H1 (cell line): ENCODE results near the gene RAB5B. TPM values are rescaled to one million over a fixed set of nuclear protein-coding genes. Genes with fewer than 3 reads are reported as not detected.
A peak's percentile ranks its signal among the peaks of the same experiment; 100 is the strongest.

Source experiments
- CTCF ChIA-PET: fragments of 300-600 bp; sonication (Branson Sonifier 250); formaldehyde crosslinking; loops from one replicate; lab custom pipeline; 2021; ENCODE audit not compliant: partially characterized antibody; lab: Charles Lee
- POLR2A ChIA-PET: fragments of 300-600 bp; sonication (Branson Sonifier 250); formaldehyde crosslinking; loops from one replicate; lab custom pipeline; 2021; ENCODE audit warnings: inconsistent platforms; ENCODE audit not compliant: partially characterized antibody; lab: Charles Lee
- DNase-seq, 2 experiments: peaks; one replicate each; pipeline versions ENCODE4 v3.0.0 to v3.0.0-alpha.2; 2010 to 2022; ENCODE audit warnings: low spot score in 2 of 2, low read depth in 1 of 2, mixed read lengths in 1 of 2
- FAIRE-seq: peaks from 2 replicates; lab custom pipeline; 2011; peaks lifted over from hg19 to GRCh38; lab: Jason Lieb, UNC
- H2AFZ ChIP-seq: 2 replicates; pipeline ENCODE4 v1.8.1; 2012; ENCODE audit warnings: low read length, inconsistent platforms
- H2AK5ac ChIP-seq: 2 replicates; pipeline ENCODE4 v1.6.1; 2013; ENCODE audit warnings: low read depth, low read length
- H2BK120ac ChIP-seq: replicated peaks from 2 replicates; pipeline ENCODE3; 2013; ENCODE audit warnings: low read depth, low read length, inconsistent platforms
- H2BK12ac ChIP-seq: 2 replicates; pipeline ENCODE4 v1.6.1; 2013; ENCODE audit warnings: low read depth, low read length
- H2BK15ac ChIP-seq: 2 replicates; pipeline ENCODE4 v1.6.1; 2013; ENCODE audit warnings: low read length
- H2BK20ac ChIP-seq: 2 replicates; pipeline ENCODE4 v1.6.1; 2013; ENCODE audit warnings: low read length
- H2BK5ac ChIP-seq: 2 replicates; pipeline ENCODE4 v1.6.1; 2013; ENCODE audit warnings: low read depth, low read length
- H3K14ac ChIP-seq: 2 replicates; pipeline ENCODE4 v1.6.1; 2013; ENCODE audit warnings: inconsistent platforms; ENCODE audit not compliant: insufficient read length
- H3K18ac ChIP-seq: 2 replicates; pipeline ENCODE4 v1.6.1; 2013; ENCODE audit warnings: low read length; ENCODE audit errors: extremely low read depth
- H3K23ac ChIP-seq: 2 replicates; pipeline ENCODE4 v1.6.1; 2013; ENCODE audit warnings: inconsistent platforms; ENCODE audit not compliant: insufficient read length
- H3K23me2 ChIP-seq: 2 replicates; pipeline ENCODE4 v1.6.1; 2013; ENCODE audit warnings: low read depth, low read length
- H3K27ac ChIP-seq: 2 replicates; pipeline ENCODE4 v1.6.1; 2011; ENCODE audit warnings: low read depth, low read length, inconsistent platforms
- H3K27me3 ChIP-seq, 4 experiments: replicated peaks in 1 of 4; 1 replicate in 1 of 4; 2 replicates in 3 of 4; pipeline versions ENCODE4 v1.6.1 to v1.8.1; 2011 to 2013; ENCODE audit warnings: low read length in 3 of 4, mild to moderate bottlenecking in 3 of 4, inconsistent platforms in 2 of 4, mixed read lengths in 2 of 4, moderate library complexity in 1 of 4; ENCODE audit not compliant: control insufficient read depth in 3 of 4, insufficient read depth in 3 of 4; ENCODE audit errors: extremely low read depth in 1 of 4
- H3K36me3 ChIP-seq, 4 experiments: 2 replicates each; pipeline versions ENCODE4 v1.6.1 to v1.8.1; 2011 to 2013; ENCODE audit warnings: mild to moderate bottlenecking in 4 of 4, low read length in 3 of 4, moderate library complexity in 2 of 4, control low read depth in 1 of 4, inconsistent platforms in 1 of 4; ENCODE audit not compliant: insufficient read depth in 4 of 4, control insufficient read depth in 2 of 4
- H3K4ac ChIP-seq: replicated peaks from 2 replicates; pipeline ENCODE3; 2013; ENCODE audit warnings: low read length, low read depth, mixed read lengths, inconsistent platforms; ENCODE audit not compliant: insufficient read length
- H3K4me1 ChIP-seq, 4 experiments: replicated peaks in 1 of 4; 1 replicate in 1 of 4; 2 replicates in 3 of 4; pipeline versions ENCODE4 v1.6.1 to v1.8.1; 2011 to 2013; ENCODE audit warnings: low read length in 3 of 4, inconsistent platforms in 2 of 4, mixed read lengths in 1 of 4; ENCODE audit not compliant: insufficient read depth in 4 of 4, control insufficient read depth in 3 of 4
- H3K4me2 ChIP-seq, 2 experiments: 2 replicates each; pipeline versions ENCODE4 v1.6.1 to v1.8.1; 2011 to 2013; ENCODE audit warnings: low read depth in 2 of 2, low read length in 2 of 2, control low read depth in 1 of 2, inconsistent platforms in 1 of 2, mild to moderate bottlenecking in 1 of 2; ENCODE audit not compliant: insufficient read depth in 1 of 2
- H3K4me3 ChIP-seq, 4 experiments: fragments of 200-600, 300-600 bp in 1 of 4; sonication (generic), shearing (Covaris generic), sonication (Bioruptor Twin) in 1 of 4; 2 replicates each; pipeline versions ENCODE4 v1.5.1 to v1.8.1; 2011 to 2016; ENCODE audit warnings: low read length in 4 of 4, low read depth in 3 of 4, control low read depth in 2 of 4, inconsistent platforms in 2 of 4, mild to moderate bottlenecking in 2 of 4, mixed read lengths in 1 of 4, moderate library complexity in 1 of 4; ENCODE audit not compliant: insufficient read depth in 2 of 4; ENCODE audit errors: extremely low read depth in 1 of 4
- H3K56ac ChIP-seq: replicated peaks from 2 replicates; pipeline ENCODE3; 2013; ENCODE audit warnings: low read depth, mild to moderate bottlenecking, mixed read lengths, low read length, inconsistent platforms; ENCODE audit not compliant: insufficient read length
- H3K79me1 ChIP-seq: 2 replicates; pipeline ENCODE4 v1.6.1; 2013; ENCODE audit warnings: low read depth, low read length, control low read depth
- H3K79me2 ChIP-seq, 2 experiments: 2 replicates each; pipeline versions ENCODE4 v1.6.1 to v1.8.1; 2012 to 2013; ENCODE audit warnings: low read length in 2 of 2, mild to moderate bottlenecking in 2 of 2, inconsistent platforms in 1 of 2; ENCODE audit not compliant: insufficient read depth in 2 of 2, control insufficient read depth in 1 of 2
- H3K9ac ChIP-seq, 4 experiments: replicated peaks in 1 of 4; 1 replicate in 1 of 4; 2 replicates in 3 of 4; pipeline versions ENCODE4 v1.6.1 to v1.8.1; 2011 to 2013; ENCODE audit warnings: low read depth in 3 of 4, low read length in 3 of 4, control low read depth in 2 of 4, mild to moderate bottlenecking in 2 of 4, moderate library complexity in 2 of 4, inconsistent platforms in 1 of 4; ENCODE audit errors: extremely low read depth in 1 of 4
- H3K9me3 ChIP-seq, 2 experiments: 2 replicates each; pipeline versions ENCODE4 v1.6.1 to v1.8.1; 2012 to 2013; ENCODE audit warnings: mild to moderate bottlenecking in 2 of 2, moderate library complexity in 2 of 2, control low read depth in 1 of 2, inconsistent platforms in 1 of 2, low read depth in 1 of 2, low read length in 1 of 2, mixed read lengths in 1 of 2; ENCODE audit not compliant: insufficient read depth in 2 of 2
- H4K20me1 ChIP-seq, 2 experiments: replicated peaks in 1 of 2; 2 replicates each; pipeline versions ENCODE3 to v1.8.1; 2011 to 2013; ENCODE audit warnings: inconsistent platforms in 2 of 2, low read length in 2 of 2, mild to moderate bottlenecking in 1 of 2; ENCODE audit not compliant: insufficient read depth in 2 of 2, control insufficient read depth in 1 of 2
- H4K5ac ChIP-seq: 2 replicates; pipeline ENCODE4 v1.6.1; 2013; ENCODE audit warnings: low read length, low read depth, mixed read lengths, inconsistent platforms; ENCODE audit not compliant: insufficient read length
- H4K8ac ChIP-seq: 2 replicates; pipeline ENCODE4 v1.8.0; 2013; ENCODE audit warnings: mild to moderate bottlenecking, moderate library complexity, low read length, inconsistent platforms; ENCODE audit not compliant: insufficient read depth; ENCODE audit errors: extremely low read depth
- H4K91ac ChIP-seq: replicated peaks from 2 replicates; pipeline ENCODE3; 2013; ENCODE audit warnings: low read length, mixed read lengths, inconsistent platforms; ENCODE audit not compliant: insufficient read length
- ASH2L ChIP-seq: fragments of 200-600, 300-600 bp; sonication (generic); IDR thresholded peaks from one replicate; pipeline ENCODE4 v1.7.1; 2017; ENCODE audit warnings: low read length
- ATF2 ChIP-seq: IDR thresholded peaks from 2 replicates; pipeline ENCODE4 v1.6.1; 2012; ENCODE audit warnings: low read length, inconsistent platforms
- BACH1 ChIP-seq: IDR thresholded peaks from 2 replicates; pipeline ENCODE4 v1.6.1; 2012; ENCODE audit warnings: low read length, improper control_type of control experiment
- CBX8 ChIP-seq: fragments of 300-800, 300-1000 bp; sonication (generic); IDR thresholded peaks from 2 replicates; pipeline ENCODE4 v1.7.1; 2016; ENCODE audit warnings: low read depth, low read length, borderline replicate concordance
- EGR1 ChIP-seq: IDR thresholded peaks from 2 replicates; pipeline ENCODE4 v1.6.1; 2011; ENCODE audit warnings: low read depth, low read length, borderline replicate concordance
- HDAC6 ChIP-seq: IDR thresholded peaks from one replicate; pipeline ENCODE4 v1.7.1; 2012; ENCODE audit warnings: low read depth, mild to moderate bottlenecking, inconsistent platforms, low read length, moderate library complexity
- KDM4A ChIP-seq: IDR thresholded peaks from one replicate; pipeline ENCODE4 v1.7.1; 2012; ENCODE audit warnings: low read depth, mild to moderate bottlenecking, moderate library complexity, low read length, inconsistent platforms; ENCODE audit not compliant: severe bottlenecking
- MAX ChIP-seq: IDR thresholded peaks from 2 replicates; pipeline ENCODE4 v1.6.1; 2012; ENCODE audit warnings: inconsistent platforms
- NANOG ChIP-seq: IDR thresholded peaks from 2 replicates; pipeline ENCODE4 v1.6.1; 2011; ENCODE audit warnings: low read length, low read depth, mild to moderate bottlenecking, inconsistent platforms; ENCODE audit not compliant: insufficient read depth, poor library complexity, severe bottlenecking
- SIX5 ChIP-seq: IDR thresholded peaks from 2 replicates; pipeline ENCODE4 v1.6.1; 2011; ENCODE audit warnings: mild to moderate bottlenecking, low read depth, low read length
- WGBS, 2 experiments: shearing (Covaris generic) in 1 of 2; methylation state at CpG; one replicate each; pipeline versions ENCODE4 v1.1.6 to v1.1.7; 2013 to 2015; ENCODE audit warnings: low lambda C conversion rate in 2 of 2, mixed read lengths in 2 of 2, inconsistent platforms in 1 of 2, low coverage in 1 of 2, missing lambda C conversion rate in 1 of 2; ENCODE audit not compliant: insufficient replicate concordance in 2 of 2, insufficient coverage in 1 of 2, insufficient read length in 1 of 2; ENCODE audit errors: extremely low coverage in 1 of 2, missing lambda C conversion rate in 1 of 2; 5-methylcytosine and 5-hydroxymethylcytosine counted together
- polyA plus RNA-seq, 7 experiments: library from polyadenylated mRNA; depleted of rRNA in 3 of 7; stranded (reverse) in 5 of 7; unstranded in 2 of 7; fragments of >200 nt in 5 of 7; fragments of 200-250 nt in 2 of 7; gene quantifications; 1 replicate in 5 of 7; 2 replicates in 1 of 7; 4 replicates in 1 of 7; pipeline versions ENCODE4 v1.2.1 to v1.2.3, GENCODE V29; 2011 to 2013; ENCODE audit warnings: missing spikeins in 2 of 7, mixed read lengths in 2 of 7
- total RNA-seq: library from RNA; stranded (reverse); fragmentation: NEBNext Ultra II Directional; extraction: Animal tissue kit (Norgen Biotek cat#: 25700); gene quantifications from 2 replicates; pipeline ENCODE4 v1.2.1, GENCODE V29; 2021

Gene RAB5B
- total and polyA plus RNA-seq, 2 of the 8 experiments (the other 6 are each of a cell fraction or from before 2014, with no cell fraction given) = 56.7 to 62.4 TPM

- peak overlapping the region in 1 of 2 experiments; percentile 92; a peak in 1 of 4 replicates for H3K4me2 ChIP-seq
- no peak overlapping the region for H3K4ac ChIP-seq
- H3K9me3 ChIP-seq = no peaks in the 10 kb centered on the region
- peaks cover 13% of the 10 kb centered on the region for H3K23me2 ChIP-seq
- H2AFZ ChIP-seq = no peak overlapping the region
- no peak for FAIRE-seq
- no peak overlapping the region for H2BK12ac ChIP-seq
- CTCF ChIA-PET = interaction anchor here (0.7 to 3.0 kb wide), 8 partner anchors 8 to 195 kb away, joined by 3 to 13 read pairs (median 4); no protein-coding TSS in a partner anchor
- no peaks in the 10 kb centered on the region for H3K79me2 ChIP-seq
- H4K20me1 ChIP-seq = no peaks in the 10 kb centered on the region
- WGBS, 2 experiments = 73% methylated on average over 7 of the region's 7 CpGs; no CpG with 5 or more reads in 1 of the 2 experiments
- H4K8ac ChIP-seq = no peak overlapping the region
- no peak overlapping the region for H3K27ac ChIP-seq
- no peak overlapping the region for H3K9ac ChIP-seq
- no peak for DNase-seq
- H3K36me3 ChIP-seq = no peaks in the 10 kb centered on the region
- no peaks in the 10 kb centered on the region for H3K79me1 ChIP-seq
- no peak overlapping the region for H2BK20ac ChIP-seq
- H3K4me1 ChIP-seq = peaks cover 4 to 20% (median 11%) of the 10 kb centered on the region in 4 experiments; a peak in 6 of 7 replicates
- no peak overlapping the region for H4K5ac ChIP-seq
- H2BK120ac ChIP-seq = no peak overlapping the region
- H3K27me3 ChIP-seq = peaks cover 0 to 21% (median 14%) of the 10 kb centered on the region in 4 experiments; a peak in 6 of 7 replicates
- no peak overlapping the region for H4K91ac ChIP-seq
- no peak overlapping the region for H3K23ac ChIP-seq
- H3K14ac ChIP-seq = no peak overlapping the region
- no peak overlapping the region for H2BK5ac ChIP-seq
- no peak for TF ChIP-seq SIX5
- TF ChIP-seq NANOG = no peak
- no peak for TF ChIP-seq ATF2
- no peak for TF ChIP-seq EGR1
- no peak for TF ChIP-seq KDM4A
- no peak for TF ChIP-seq ASH2L
- TF ChIP-seq HDAC6 = no peak
- no peak for TF ChIP-seq BACH1
- TF ChIP-seq MAX = no peak
- no peak for TF ChIP-seq CBX8
- TF ChIP-seq, all 59 proteins: peak for 0
- Histone ChIP-seq H2BK15ac (no peak overlapping the region), H2AK5ac (no peak overlapping the region), H3K4me3 (no peak overlapping the region), H3K18ac (no peak overlapping the region), H3K56ac (no peak overlapping the region)
- POLR2A ChIA-PET = interaction anchor here (1.0 to 1.3 kb wide), 8 partner anchors 9 to 191 kb away, joined by 3 to 4 read pairs (median 3); partner anchors contain the start of genes ERBB3 and RAB5B
Observed at GRCh38 chr12:55933169-55933798, 40.6 kb upstream of the RAB5B start.
